NCI-H1436 treated with DMSO at 0.1 percent for 48 hours (cell line): Measurements from ENCODE around the gene ERC2.

Experiments used
- DNase-seq: peaks from one replicate; lab custom pipeline; 2025; lab: John Stamatoyannopoulos, UW

Gene ERC2

DNA sequence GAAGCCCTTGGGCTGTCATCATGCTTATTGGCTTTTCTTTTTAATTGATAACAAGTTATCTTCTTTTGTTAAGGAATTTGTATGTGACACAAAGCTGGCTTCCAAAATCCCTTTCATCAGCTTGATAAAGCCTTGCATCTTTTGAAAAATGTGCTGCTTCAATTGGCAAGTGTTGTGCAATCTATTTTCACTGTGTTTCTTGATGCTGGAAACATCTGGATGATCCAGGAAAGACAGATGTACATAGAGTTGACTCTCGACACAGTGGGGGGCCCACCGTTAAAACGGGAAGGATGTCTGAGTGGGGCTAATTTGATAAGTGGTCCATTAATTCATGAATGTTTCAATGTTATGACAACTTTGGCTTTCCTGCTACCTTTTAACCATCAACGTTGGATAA is 822.8 kb downstream of the ERC2 start:
- DNase-seq, result no peak

DNA sequence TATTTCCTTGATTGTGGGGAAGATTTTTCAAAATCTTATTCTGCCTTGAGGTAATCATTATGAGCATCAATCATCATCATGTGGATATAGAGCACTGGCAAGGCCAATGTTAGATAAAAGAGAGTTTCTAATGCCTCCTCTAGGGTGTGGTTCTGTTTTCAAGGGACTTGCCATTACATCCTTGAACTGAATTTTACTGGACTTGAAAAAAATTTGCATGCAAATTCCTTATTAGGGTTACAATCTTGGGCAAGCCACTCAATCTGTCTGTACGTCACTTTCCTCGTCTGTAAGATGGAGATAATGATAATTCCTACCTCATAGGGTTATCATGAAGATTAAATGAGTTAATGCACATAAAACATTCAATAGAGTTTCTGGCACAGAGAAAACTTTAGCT is 825.0 kb downstream of the ERC2 start:
- no peak for DNase-seq

DNA sequence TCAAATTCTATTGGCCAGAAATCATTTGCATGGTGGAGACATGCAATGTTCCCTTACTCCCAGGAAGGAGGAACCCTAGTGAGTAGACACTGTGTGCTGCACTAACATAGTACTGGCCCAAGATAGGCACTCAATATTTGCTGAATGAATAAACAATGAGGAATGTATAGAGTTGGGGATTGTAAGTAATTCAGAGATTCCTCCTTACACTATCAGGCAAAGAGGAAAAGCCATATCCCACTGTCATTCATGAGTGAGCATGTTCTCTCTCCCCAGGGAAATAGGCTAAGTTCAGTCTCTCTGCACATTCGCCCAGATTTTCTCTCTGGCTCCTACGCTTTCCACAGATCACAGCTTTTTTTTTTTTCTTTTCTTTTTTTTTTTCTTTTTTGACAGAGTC is 826.3 kb downstream of the ERC2 start:
- no peak for DNase-seq

DNA sequence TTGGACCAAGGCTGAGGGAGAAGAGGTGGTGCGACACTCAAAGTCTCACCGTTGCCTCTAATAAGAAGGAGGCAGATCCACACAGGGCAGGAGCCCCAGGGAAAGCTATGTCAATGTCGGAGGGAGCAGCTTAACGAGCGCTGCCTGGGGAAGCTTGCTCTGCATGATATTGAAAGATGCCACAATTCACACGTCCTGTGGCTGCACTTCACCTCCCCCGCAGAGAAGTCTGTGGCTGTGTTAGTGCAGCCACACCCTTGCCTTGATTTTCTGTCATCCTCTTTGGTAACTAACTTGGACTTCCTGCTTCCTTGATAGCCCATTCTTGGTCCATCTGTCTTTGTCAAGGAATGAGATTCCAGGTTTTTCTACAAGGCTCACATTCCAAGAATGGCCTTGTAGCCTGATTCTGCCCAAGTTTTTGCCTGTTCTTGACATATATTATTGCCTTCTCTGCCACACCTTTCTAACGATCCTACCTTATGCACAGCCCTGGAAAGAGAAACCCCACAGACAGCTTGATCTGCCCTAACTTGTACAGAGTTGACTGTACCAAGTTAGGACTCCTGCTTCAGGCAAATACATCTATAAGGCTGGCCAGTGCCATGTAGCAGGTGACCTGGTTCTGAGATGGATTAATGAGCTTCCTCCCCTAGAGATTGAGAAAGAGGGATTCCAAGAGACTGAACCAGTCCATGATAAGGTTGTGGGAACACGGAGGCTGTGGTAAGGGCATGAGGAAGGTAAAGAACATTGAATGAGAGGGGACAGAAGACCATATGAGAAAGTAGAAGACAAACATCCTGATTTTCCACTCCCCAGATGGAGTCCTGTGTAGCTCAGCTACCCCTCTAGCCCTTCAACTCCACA is 828.1 kb downstream of the ERC2 start:
- no peak for DNase-seq

DNA sequence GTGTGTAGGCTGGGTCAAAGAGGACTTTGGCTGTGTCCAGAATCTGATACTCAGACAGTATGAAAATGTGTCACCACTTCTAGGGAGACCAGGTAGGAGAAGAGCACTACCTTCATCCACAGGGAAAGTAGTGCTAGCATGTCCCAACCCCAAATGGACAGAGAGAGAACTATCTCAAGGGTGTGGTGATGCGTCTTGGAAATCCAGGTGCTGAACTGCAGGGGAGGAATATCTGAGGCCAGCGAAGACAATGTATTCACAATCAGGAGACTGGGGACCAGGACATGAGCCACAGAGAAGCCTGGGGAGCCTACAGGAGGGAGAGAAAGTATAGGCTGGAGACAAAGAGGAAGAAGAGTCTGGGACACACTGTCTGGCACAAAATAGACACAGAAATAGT is 829.1 kb downstream of the ERC2 start:
- no peak for DNase-seq

DNA sequence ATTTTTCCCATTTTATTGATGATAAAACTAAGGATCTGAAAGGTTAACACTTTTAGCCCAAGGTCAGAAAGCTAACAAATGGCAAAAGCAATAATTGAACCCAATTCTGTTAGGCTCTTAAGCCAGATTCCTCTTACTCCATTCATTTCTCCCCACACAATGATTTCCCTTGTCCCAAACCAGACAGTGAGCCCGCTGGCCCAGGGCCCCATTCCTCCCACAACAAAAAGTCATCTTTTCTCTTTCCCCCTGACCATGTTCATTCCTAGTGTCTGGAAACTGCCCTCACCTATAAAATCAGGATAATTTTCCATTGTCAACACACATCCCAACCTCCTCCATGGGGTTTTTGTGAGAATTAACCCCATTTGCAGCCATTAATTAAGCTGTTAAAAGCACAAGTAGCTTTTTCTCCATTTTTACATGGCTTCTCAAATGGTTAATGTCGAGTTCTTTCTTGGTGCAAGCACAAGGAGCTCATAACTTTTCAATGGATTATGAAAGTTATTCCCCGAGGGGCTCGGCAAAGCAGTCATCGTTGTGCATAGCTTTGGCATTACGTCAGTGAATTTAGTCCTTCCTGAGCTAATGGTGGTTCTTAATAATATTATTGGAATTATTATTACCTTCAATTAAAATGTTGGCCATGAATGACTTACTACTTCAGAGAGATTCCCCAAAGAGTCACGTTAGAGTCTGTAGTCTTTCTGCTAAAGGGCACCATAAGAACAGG is 830.2 kb downstream of the ERC2 start:
- DNase-seq, result no peak

DNA sequence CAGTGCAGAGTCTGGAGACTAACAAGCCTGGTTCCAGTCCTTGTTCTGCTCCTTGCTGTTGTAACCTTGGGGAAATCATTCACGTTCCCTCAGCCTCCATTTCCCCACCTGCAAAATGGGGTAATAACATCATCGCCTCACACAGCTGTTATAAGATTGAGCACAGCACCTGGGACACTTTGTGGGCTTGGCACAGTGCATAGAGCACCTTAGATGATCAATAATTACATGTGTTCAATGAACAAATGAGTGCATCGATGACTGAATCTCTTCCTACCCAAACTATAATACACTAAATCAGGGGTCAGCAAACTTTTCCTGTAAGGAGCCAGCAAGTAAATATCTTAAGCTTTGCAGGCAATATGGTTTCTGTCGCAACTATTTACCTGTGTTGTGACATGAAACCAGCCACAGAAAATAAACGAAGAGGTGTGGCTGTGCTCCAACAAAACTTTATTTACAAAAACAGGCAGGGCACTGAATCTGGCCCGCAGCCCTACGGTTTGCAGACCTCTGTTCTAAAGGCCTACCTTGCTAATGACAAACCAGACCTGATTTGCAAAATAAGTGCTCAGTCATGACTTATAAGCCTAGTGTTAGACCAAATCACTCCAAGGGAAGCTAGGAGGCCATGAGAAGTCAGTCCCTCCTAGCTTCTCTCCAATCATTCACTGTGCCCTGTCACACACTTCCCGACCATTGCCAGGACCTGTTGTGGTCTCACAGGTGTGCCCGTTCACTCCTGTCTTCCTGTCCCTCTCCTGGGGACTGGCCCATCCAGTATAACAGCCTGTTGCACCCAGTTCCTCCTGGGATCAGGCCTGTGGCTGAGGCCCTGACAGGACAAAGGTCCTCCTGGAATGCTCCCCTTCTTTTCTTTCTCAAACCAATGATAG is 831.7 kb downstream of the ERC2 start:
- no peak for DNase-seq

DNA sequence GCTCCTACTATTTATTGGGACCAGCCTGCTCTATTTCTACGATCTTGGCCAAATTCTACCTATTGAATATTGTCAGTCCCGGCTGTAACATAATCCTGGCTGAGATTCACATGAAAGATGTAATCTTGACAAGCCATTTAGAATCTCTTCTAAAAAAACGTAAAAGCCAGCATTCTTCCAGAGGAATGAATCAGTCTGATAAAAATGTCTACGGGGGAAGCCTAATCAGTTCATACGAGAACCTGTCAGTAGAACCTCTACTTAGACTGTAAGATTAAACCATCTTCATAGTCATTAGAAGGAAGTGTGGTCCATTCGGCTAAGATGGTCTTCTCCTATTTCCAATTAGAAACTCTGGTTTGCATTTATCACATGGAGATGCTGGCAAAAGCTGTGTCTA is 833.9 kb downstream of the ERC2 start:
- DNase-seq, result no peak

DNA sequence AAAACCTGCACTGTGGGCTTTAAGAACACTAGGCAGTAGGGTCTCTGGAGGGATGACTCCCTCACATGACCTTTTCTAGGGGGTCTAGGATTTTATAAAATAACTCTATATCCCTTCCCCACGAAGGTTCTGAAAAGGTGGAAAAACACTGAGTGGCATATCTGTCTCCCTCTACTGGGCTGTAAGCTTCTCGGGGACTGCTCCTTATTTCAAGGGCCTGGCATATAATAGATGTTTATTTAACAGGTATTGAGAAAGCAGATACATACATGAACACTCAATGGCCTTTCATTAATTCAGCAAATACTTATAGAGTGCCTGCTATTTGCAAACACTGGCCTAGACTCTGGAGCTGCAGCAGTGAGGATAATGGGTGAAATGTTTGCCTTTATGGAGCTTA is 834.9 kb downstream of the ERC2 start:
- no peak for DNase-seq

DNA sequence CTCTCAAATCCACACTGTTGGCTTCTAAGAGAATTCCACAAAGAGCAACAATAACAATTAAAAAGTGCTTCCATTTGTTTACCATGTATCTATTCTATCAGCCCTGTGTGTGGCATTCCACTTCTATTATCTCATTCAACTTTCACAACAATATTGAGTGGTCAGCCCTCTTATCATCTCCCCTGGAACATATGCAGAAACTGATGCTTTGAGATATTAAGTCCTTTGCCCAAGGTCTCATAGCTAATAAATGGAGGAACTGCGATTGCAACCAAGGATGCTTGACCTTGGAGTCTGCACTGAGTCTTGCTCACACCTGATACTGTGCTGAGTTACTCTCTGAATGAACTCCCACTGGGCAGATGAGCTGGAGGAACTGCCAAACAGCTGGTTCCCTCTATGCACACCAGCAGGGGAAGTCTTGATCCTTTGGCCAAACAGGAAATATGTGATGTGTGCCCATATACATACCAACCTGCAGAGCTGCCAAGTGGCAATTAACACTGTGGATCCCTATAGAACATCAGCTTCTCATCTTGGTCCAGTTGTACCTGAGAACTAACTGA is 836.4 kb downstream of the ERC2 start:
- no peak for DNase-seq

DNA sequence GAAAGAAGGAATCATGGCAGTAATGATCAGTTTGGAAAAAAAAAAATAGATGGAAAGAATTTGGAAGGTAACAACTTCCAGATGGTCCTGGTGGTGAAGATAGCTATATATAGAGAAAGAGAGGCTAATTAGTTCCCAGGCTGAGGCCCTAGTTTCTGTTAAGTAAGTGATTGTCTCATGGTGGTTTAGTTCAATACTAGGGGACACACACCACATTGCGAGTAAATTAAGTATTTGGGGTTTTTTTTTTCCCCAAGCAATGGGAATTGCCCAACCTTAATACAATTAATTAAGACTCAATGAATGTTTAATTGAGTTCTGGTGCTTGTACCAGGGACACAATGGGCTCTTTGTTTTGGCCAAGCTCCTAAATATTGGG is 837.4 kb downstream of the ERC2 start:
- DNase-seq, result no peak

DNA sequence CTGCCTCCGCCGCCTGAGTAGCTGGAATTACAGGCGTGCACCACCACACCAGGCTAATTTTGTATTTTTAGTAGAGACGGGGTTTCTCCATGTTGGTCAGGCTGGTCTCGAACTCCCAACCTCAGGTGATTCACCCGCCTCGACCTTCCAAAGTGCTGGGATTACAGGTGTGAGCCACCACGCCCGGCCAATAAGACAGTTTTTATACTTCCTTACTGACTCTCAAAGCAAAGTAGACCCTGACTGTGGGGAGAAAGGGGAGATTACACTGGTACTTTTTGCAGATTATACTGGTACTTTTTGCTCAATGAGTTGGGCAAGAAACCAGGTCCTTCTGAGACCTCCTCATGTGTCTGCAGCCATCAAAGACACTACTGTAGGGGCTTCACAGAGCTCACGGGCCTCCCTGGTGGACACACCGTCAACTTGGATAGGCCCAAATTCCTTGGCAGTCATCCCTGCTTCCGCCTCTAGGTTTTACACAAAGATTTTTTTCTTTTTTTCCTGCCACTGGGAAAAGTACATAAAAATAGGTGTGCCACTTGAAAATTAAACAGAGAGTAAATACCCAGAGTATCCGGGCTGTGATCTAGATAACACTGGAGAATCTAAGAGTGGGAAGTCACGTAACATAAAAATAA is 837.9 kb downstream of the ERC2 start:
- DNase-seq, result no peak

DNA sequence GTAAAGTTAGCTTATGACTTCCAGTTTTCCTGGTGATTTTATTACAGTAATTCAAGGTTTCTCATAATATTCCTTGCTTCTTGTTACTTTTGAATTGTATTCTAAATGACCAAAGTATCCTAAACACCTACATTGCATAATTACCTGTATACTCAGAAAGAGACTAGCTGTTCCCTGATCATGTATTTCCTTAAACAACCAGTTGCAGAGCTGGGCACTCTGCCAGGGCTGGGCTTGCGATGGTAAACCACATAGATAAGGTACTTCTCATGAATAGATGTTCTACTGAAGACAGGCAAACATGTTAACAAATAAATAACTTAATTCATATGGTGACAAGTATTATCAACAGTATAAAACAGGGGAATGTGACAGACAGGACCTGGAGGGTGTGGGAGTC is 838.8 kb downstream of the ERC2 start:
- DNase-seq, result no peak

DNA sequence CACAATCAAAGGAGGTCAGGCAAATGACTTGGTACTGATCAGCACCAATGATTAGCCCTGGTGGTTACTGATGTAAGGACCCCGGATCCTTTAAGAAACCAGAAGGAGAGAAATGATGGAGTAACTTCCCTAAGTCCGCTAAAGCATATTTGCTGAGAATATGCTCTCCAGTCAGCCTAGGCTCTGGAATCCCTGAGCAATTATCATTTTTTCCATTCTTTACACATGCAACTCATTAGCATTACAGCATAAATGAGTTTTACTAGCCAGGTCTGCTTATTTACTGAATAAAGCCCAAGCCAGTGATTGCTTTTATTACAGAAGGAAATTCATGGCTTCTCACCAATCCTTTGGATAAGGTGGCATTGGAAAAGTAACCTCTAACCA is 842.0 kb downstream of the ERC2 start:
- no peak for DNase-seq

DNA sequence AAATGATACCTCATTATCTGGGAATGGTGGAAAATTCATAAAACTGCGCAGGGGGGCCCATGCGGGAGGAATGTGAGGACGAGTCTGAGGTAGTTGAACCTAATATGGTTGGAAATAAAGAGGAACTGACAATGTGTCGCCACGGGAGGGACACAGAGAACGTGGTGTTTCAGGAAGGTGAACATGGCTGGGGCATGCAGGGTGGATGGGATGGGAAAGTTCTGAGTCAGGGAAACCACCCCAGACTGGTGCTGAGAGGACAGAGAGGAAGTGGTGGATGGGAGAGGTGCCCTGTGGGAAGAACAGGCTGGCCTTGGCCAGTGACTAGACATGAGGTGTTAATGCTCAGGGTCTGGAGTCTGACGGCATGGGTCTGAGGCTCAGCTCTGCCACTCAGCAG is 844.0 kb downstream of the ERC2 start:
- DNase-seq, result no peak

DNA sequence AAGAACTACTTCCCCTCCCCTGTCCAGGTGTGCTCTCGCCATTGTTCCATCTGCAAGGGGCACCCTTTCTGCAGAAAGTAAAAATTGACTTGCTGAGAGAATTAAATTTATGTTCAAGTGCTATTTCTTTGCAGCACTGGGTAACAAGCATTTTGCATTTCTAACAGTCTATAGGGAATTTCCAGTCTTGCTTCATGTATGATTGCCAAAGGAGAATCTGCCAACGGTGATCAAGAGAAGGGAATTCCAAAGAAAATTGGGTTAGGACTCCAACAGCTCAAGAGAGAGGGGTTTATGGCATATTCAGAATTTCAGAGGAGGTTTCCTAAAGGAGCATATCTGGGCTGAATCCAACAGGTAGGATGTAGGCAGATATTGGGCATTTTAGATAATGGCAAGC is 844.5 kb downstream of the ERC2 start:
- DNase-seq, result no peak

DNA sequence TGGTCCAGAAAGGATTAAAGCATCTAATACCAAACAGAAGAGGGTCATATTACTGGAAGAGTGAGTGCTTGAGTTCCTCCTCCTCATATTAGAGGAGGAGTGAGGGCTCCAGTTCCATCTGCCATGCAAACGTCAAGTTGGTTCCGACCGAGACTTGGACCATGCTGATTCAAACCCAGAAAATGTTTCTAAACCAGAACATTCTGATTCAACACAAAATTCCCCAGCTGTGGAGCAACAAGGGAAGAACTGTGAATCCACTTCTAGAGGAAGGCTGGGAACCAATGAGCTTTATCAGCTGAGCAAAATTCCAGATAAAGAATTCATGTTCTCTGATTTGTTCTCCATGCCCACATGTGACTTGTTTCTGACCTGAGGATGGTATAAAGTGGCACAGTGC is 845.5 kb downstream of the ERC2 start:
- no peak for DNase-seq

DNA sequence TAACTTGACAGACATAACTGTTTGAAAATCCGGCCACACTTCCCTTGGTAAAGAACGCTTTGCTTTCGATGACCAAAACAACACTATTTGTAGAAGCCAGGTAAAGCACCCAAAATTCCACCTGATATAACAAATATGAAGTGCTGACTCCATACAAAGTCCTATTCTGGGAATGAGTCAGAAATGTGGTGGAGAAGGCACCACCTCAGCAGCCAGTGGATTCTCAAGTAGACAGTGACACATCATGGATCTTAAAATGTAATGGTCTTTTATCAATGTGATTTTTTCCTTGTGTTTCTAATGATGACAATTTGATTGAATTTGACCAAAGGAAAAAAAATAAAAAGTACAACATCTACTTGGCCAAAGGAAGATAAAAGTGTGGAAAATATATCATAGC is 846.2 kb downstream of the ERC2 start:
- DNase-seq, result no peak

DNA sequence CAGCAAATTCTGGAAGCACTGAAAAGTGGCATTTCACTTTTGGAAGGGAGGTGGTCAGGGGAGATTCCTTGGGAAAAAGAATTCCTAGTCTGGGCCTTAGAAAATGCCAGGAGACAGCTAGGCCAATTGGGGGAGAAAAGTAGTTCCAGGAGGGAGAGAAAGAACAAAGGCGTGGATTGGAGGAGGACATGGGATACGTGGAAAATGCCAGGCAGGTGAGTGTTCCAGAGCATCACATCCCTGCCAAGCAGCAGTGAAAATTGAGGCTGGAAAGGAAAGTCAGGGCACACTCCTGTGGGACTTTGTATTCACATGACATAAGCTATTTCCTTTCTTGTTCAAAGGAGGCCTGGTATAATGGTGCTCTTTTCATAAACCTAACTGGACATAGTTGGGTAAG is 846.6 kb downstream of the ERC2 start:
- no peak for DNase-seq

DNA sequence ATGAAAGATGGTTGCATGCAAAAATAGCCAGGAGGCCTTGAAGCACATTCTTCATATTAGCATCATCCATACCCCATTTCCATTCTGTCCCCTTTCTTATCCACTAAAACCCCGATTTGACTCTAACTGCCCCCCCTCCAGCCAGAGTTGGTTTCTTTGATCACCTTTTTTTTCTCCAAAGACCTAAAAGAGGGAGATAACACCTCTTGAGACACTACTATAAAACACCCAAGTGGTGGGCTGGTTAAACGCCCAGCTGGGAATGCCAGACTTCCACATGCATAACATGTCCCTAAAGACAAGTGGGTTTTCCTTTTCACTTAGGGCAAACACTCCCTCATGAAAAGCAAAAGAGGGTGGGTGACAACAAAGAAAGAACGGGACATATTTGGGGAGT is 847.2 kb downstream of the ERC2 start:
- no peak for DNase-seq

DNA sequence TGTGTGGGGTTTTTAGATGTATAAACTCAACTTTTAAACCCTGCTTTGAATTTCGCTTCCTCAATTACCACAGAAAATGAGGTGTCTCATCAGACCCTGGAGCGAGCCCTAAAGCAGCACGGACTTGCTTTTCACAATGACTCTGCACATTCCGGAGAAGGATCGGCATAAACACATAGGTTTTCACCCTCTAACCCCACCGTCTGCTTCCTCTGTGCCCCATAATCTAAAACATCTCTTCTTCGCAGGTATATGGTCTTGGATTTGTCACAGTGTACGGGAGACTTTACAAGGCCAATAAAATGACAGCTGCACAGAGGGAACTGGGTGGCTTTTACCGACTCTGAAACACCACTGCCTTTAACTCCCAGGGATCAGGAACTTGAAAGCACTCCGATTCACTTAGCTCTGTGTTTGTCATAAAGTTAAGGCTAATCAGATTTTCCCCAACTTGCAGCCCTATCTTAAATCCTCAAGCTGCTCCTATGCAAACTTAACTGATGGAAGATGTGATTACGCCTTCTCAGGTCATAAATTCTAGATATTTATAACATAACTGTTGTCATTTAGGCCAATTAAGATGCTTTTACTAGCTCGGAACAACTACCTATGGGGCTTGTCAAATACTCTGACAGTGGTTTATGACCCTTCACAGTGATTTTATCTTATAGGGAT is 847.8 kb downstream of the ERC2 start:
- no peak for DNase-seq
